Body of pancreas (tissue), 4 donors: Measurements from ENCODE around the gene LRRC8B. TPM values are rescaled to one million over a fixed set of nuclear protein-coding genes. Genes with fewer than 3 reads are reported as not detected.

Experiments
- ATAC-seq: fragments of 150-250 bp; one replicate; pipeline ENCODE4 v1.9.1; 2016
- DNase-seq, 4 donors: peaks; one replicate each; pipeline ENCODE4 v3.0.0-alpha.2; 2019
- H3K27ac ChIP-seq, 4 donors: fragments of 200-600 bp; sonication (generic); 1 replicate in 3 of 4; 2 replicates in 1 of 4; pipeline versions ENCODE4 v1.5.1 to v1.6.1; 2016 to 2019; ENCODE audit warnings: mild to moderate bottlenecking in 1 of 4, mixed read lengths in 1 of 4, moderate library complexity in 1 of 4
- H3K27me3 ChIP-seq, 2 donors: fragments of 200-600 bp; sonication (generic); one replicate each; pipeline ENCODE4 v1.6.0; 2016; ENCODE audit warnings: mild to moderate bottlenecking in 1 of 2
- H3K36me3 ChIP-seq, 2 donors: fragments of 200-600 bp; sonication (generic); replicated peaks in 1 of 2; 2 replicates each; pipeline ENCODE4 v1.5.1; 2016; ENCODE audit warnings: low read depth in 2 of 2; ENCODE audit not compliant: insufficient read depth in 1 of 2
- H3K4me1 ChIP-seq: fragments of 200-600 bp; sonication (generic); one replicate; pipeline ENCODE4 v1.6.0; 2016
- H3K4me3 ChIP-seq, 2 donors: fragments of 200-600 bp; sonication (generic); 1 replicate in 1 of 2; 2 replicates in 1 of 2; pipeline ENCODE4 v1.5.1; 2016 to 2019
- H3K9me3 ChIP-seq, 3 donors: fragments of 200-600 bp; sonication (generic); 1 replicate in 2 of 3; 2 replicates in 1 of 3; pipeline ENCODE4 v1.5.1; 2016
- CTCF ChIP-seq, 7 experiments: fragments of 450-650 bp in 4 of 7; fragments of 200-600 bp in 3 of 7; sonication (generic) in 3 of 7; IDR thresholded peaks; one replicate each; pipeline ENCODE4 v1.5.1; 2016 to 2019; ENCODE audit warnings: antibody characterized with exemption in 7 of 7
- POLR2A ChIP-seq, 3 donors: fragments of 450-650 bp; IDR thresholded peaks; one replicate each; pipeline ENCODE4 v1.6.1; 2016; ENCODE audit warnings: antibody characterized with exemption in 3 of 3, mild to moderate bottlenecking in 2 of 3
- WGBS, 2 donors: methylation state at CpG; one replicate each; pipeline ENCODE4 v1.1.5; 2017; 5-methylcytosine and 5-hydroxymethylcytosine counted together
- intact Hi-C: fragments of 100-400 bp; cut with DNase I; formaldehyde crosslinking; loops from one replicate; pipeline ENCODE4 v1.15.1; 2023
- total RNA-seq, 2 donors: library from RNA; depleted of rRNA; stranded (reverse); fragments of >200 nt; gene quantifications; one replicate each; pipeline ENCODE4 v1.1.0, GENCODE V29; 2016

Gene LRRC8B
- total RNA-seq, 2 donors from 2014 or later, result 6.0 to 23.4 TPM

- Histone ChIP-seq H3K27me3 (no peaks in the 10 kb centered on the region), H3K36me3 (peaks cover 0 to 1% of the 10 kb centered on the region in 2 donors), H3K9me3 (no peaks in the 10 kb centered on the region), H3K4me1 (no peaks in the 10 kb centered on the region), H3K27ac (no peak overlapping the region), H3K4me3 (no peak overlapping the region)
- ATAC-seq (no peak), DNase-seq (no peak)
- TF ChIP-seq CTCF (IDR thresholded peaks at IDR 0.05), result no peak
- no peak for TF ChIP-seq POLR2A (IDR thresholded peaks at IDR 0.05)
- 72 to 74% methylated on average over 2 of the region's 2 CpGs for WGBS, 2 donors
- intact Hi-C loops, result loop anchor here (10.0 kb wide), 1 partner anchor 112 kb away; no protein-coding TSS in a partner anchor
Measured at GRCh38 chr1:89596698-89597097, 72.1 kb downstream of the LRRC8B start.

GRCh38 chr1:89598450-89599331, 74.1 kb downstream of the LRRC8B start:
- DNase-seq (no peak), ATAC-seq (peak; percentile 87)
- intact Hi-C loops, result loop anchor here (10.0 kb wide), 1 partner anchor 114 kb away; no protein-coding TSS in a partner anchor
- peaks cover 0 to 1% of the 10 kb centered on the region in 2 donors for H3K36me3 ChIP-seq
- H3K9me3 ChIP-seq, result no peaks in the 10 kb centered on the region
- no peak overlapping the region for H3K27ac ChIP-seq
- H3K4me1 ChIP-seq, result no peaks in the 10 kb centered on the region
- 67 to 71% methylated on average over 5 of the region's 5 CpGs for WGBS, 2 donors
- H3K4me3 ChIP-seq, result no peak overlapping the region
- TF ChIP-seq CTCF (IDR thresholded peaks at IDR 0.05) (peak in 6 of 7 experiments; percentile 51 to 82 (median 73)), POLR2A (IDR thresholded peaks at IDR 0.05) (no peak)
- H3K27me3 ChIP-seq, result no peaks in the 10 kb centered on the region

- TF ChIP-seq POLR2A (IDR thresholded peaks at IDR 0.05), result no peak
- peak in 1 of 7 experiments; percentile 9 for TF ChIP-seq CTCF (IDR thresholded peaks at IDR 0.05)
- Histone ChIP-seq H3K36me3 (peaks cover 0 to 1% of the 10 kb centered on the region in 2 donors), H3K4me1 (no peaks in the 10 kb centered on the region), H3K9me3 (no peaks in the 10 kb centered on the region), H3K4me3 (no peak overlapping the region), H3K27ac (no peak overlapping the region), H3K27me3 (no peaks in the 10 kb centered on the region)
- 66 to 73% methylated on average over 2 of the region's 2 CpGs for WGBS, 2 donors
- no peak for DNase-seq
- peak; percentile 9 for ATAC-seq
- intact Hi-C loops, result loop anchor here (10.0 kb wide), 1 partner anchor 114 kb away; no protein-coding TSS in a partner anchor
Measured at GRCh38 chr1:89599332-89599630, 74.7 kb downstream of the LRRC8B start.

- no peaks in the 10 kb centered on the region for H3K9me3 ChIP-seq
- intact Hi-C loops, result no loop called here
- H3K4me1 ChIP-seq, result no peaks in the 10 kb centered on the region
- TF ChIP-seq CTCF (IDR thresholded peaks at IDR 0.05) (no peak), POLR2A (IDR thresholded peaks at IDR 0.05) (no peak)
- 80 to 89% methylated on average over 3 of the region's 3 CpGs for WGBS, 2 donors
- no peak overlapping the region for H3K27ac ChIP-seq
- DNase-seq (no peak), ATAC-seq (no peak)
- H3K36me3 ChIP-seq, result no peaks in the 10 kb centered on the region
- no peak overlapping the region for H3K4me3 ChIP-seq
- no peaks in the 10 kb centered on the region for H3K27me3 ChIP-seq
Measured at GRCh38 chr1:89600451-89601224, 76.0 kb downstream of the LRRC8B start.
